Measurements from ENCODE around the gene PITPNB.

Gene PITPNB

GRCh38 chr22:27878541-27878940 lies 40.5 kb downstream of the PITPNB start:
- in situ Hi-C loops (cut with MboI; ENCODE audit: low pct_unique_long_range_greater_than_20kb, low sequenced_read_pairs, unreplicated experiment): no loop called here
- TF ChIP-seq, protein P1, sequence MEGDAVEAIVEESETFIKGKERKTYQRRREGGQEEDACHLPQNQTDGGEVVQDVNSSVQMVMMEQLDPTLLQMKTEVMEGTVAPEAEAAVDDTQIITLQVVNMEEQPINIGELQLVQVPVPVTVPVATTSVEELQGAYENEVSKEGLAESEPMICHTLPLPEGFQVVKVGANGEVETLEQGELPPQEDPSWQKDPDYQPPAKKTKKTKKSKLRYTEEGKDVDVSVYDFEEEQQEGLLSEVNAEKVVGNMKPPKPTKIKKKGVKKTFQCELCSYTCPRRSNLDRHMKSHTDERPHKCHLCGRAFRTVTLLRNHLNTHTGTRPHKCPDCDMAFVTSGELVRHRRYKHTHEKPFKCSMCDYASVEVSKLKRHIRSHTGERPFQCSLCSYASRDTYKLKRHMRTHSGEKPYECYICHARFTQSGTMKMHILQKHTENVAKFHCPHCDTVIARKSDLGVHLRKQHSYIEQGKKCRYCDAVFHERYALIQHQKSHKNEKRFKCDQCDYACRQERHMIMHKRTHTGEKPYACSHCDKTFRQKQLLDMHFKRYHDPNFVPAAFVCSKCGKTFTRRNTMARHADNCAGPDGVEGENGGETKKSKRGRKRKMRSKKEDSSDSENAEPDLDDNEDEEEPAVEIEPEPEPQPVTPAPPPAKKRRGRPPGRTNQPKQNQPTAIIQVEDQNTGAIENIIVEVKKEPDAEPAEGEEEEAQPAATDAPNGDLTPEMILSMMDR (IDR thresholded peaks at IDR 0.05; ENCODE audit: extremely low read depth, insufficient read depth, missing control alignments): no peak

DNA sequence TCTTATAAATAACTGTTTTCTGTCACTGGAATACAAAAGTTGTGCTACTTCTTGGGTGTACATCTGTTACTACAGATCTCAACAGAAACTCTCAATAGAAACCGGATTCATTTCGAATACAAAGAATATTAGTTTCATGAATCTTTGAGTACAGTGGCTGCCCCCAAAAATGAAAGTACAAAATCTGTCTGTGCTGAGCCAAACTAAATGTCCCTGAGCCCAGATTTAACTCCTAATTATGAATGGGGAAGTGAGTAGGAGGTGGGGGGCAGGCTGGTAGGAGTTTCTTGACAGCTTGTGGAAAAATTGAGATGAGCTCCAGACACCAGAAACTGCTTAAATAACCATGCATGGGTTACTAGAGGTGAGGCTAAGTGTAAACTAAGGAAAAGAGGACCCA lies 41.6 kb downstream of the PITPNB start:
- TF ChIP-seq, protein P1 (IDR thresholded peaks at IDR 0.05; ENCODE audit: extremely low read depth, insufficient read depth, missing control alignments): no peak
- in situ Hi-C loops (cut with MboI; ENCODE audit: low pct_unique_long_range_greater_than_20kb, low sequenced_read_pairs, unreplicated experiment): no loop called here
- DNase-seq (ENCODE audit: low spot score): peak; percentile 12

More at GRCh38 chr22:27878541-27878940, 40.5 kb downstream of the PITPNB start:
- DNase-seq (ENCODE audit: low spot score): no peak

- DNase-seq (ENCODE audit: low spot score): no peak
- in situ Hi-C loops (cut with MboI; ENCODE audit: low pct_unique_long_range_greater_than_20kb, low sequenced_read_pairs, unreplicated experiment): no loop called here
- TF ChIP-seq, protein P1 (IDR thresholded peaks at IDR 0.05; ENCODE audit: extremely low read depth, insufficient read depth, missing control alignments): no peak
Measured at GRCh38 chr22:27876684-27877083, 42.4 kb downstream of the PITPNB start.

DNA sequence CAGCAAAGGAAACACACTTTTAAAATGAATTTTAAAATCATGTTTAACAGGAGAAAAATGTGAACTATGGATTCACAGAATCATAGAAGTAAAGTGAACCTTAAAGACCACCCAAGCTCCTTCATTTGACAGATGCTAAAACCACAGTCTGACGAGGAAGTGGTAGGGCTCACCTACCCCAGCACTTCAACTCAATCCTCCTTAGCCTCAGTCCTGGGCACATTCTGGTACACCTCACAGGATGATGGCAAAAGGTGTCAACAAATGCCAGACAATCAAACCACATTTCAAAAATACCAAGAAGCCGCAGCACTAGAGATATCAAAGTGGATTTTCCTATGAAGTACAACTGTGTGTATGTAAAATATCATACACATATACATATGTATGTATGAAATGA lies 43.1 kb downstream of the PITPNB start:
- TF ChIP-seq, protein P1 (IDR thresholded peaks at IDR 0.05; ENCODE audit: extremely low read depth, insufficient read depth, missing control alignments): no peak
- no peak for DNase-seq (ENCODE audit: low spot score)
- in situ Hi-C loops (cut with MboI; ENCODE audit: low pct_unique_long_range_greater_than_20kb, low sequenced_read_pairs, unreplicated experiment): no loop called here

GRCh38 chr22:27874764-27875163 lies 44.3 kb downstream of the PITPNB start:
- DNase-seq (ENCODE audit: low spot score): no peak
- in situ Hi-C loops (cut with MboI; ENCODE audit: low pct_unique_long_range_greater_than_20kb, low sequenced_read_pairs, unreplicated experiment): no loop called here
- TF ChIP-seq, protein P1 (IDR thresholded peaks at IDR 0.05; ENCODE audit: extremely low read depth, insufficient read depth, missing control alignments): no peak

GRCh38 chr22:27874185-27874584 lies 44.9 kb downstream of the PITPNB start:
- in situ Hi-C loops (cut with MboI; ENCODE audit: low pct_unique_long_range_greater_than_20kb, low sequenced_read_pairs, unreplicated experiment): no loop called here
- no peak for DNase-seq (ENCODE audit: low spot score)
- TF ChIP-seq, protein P1 (IDR thresholded peaks at IDR 0.05; ENCODE audit: extremely low read depth, insufficient read depth, missing control alignments): no peak

GRCh38 chr22:27873472-27873871 lies 45.6 kb downstream of the PITPNB start:
- TF ChIP-seq, protein P1 (IDR thresholded peaks at IDR 0.05; ENCODE audit: extremely low read depth, insufficient read depth, missing control alignments): no peak
- DNase-seq (ENCODE audit: low spot score): no peak
- in situ Hi-C loops (cut with MboI; ENCODE audit: low pct_unique_long_range_greater_than_20kb, low sequenced_read_pairs, unreplicated experiment): no loop called here
